GM03348 (cell line): Measurements from ENCODE around the gene RSBN1L.

ENCODE experiments used
- DNase-seq: peaks from one replicate; pipeline ENCODE4 v3.0.0; 2012; ENCODE audit warnings: low spot score

The RSBN1L gene

DNA sequence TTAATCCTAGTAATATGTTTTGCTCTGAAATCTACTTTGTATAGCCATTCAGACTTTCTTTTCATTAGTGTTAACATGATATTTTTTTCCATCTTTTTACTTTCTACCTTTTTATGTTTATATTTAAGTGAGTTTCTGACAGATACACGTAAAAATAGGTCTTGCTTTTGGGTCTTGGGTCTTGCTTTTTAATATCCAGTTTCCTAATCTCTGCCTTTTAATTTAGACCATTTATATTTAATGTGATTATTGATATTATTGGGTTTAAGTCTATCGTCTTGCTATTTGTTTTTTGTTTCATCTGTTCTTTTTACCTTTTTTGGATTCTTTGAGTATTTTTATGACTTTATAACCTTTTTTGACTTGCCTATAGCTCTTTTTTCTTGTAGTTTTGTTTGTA is 110.2 kb downstream of the RSBN1L start:
- no peak for DNase-seq

DNA sequence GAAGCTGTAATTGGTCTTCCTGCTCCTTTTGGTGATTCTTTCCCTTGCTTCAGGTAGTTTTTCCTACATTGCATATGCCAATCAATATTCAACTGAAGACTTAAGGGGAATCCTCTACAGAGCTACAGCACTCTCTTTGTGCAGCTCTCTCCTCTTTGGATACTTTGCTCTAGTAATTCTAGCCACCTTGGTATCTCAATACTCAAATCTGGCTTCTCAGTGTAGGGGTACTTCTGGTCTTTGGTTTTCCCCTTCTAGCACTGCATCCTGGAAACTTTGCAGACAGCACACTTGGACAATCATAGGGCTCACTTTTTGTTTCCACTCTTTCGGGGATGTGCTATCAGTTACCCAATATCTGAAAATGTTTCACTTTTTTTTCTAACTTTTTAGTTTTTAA is 112.3 kb downstream of the RSBN1L start:
- no peak for DNase-seq

DNA sequence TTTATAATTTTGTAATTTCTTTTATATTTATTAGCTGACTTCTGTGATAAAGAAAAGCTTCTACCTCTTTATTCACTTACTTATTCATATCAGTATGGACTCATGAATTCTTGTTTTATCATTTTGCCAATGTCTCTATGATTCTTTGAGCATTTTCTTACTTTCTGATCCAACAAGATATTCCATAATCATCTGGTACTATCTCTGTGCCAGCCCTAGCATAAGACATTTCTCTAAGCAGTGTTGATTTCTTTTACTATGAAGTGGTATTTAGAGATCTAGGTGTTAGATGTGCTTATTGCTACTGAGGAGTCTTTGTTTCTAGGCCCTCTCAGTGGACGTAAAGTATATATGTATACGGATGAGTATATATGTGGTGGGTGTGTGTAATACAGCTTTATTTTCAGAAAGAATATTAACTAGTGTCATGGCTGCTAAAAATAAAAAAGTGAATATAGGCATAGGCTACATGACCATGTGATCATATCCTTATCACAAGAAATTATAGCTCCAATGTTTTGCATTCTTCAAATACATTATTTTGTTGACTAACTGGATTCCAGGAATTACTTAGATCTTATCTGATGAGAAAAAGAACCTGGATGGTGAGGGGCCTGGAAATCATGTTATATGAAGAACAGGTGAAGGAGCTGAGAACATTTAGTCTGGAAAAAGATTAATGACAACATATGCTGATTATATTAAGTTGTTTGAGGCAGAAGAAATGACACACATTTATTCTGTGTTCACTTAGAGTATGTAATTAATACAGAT is 115.4 kb downstream of the RSBN1L start:
- no peak for DNase-seq

DNA sequence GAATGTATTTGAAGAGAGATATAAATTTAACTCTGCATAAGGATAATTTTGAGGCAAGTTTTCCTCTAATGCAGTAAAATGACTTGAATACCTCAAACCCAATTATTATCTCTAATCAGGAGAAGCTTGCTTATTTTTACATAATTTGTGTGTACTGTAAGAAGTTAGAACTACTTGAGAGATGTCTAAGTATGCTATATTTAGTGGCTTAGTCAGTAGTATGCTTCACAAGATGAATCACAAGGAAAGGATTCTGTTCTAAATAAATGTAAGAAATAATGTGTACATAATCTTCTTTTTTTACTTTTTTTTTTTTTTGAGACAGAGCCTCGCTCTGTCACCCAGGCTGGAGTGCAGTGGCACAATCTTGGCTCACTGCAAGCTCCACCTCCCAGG is 116.0 kb downstream of the RSBN1L start:
- peak; percentile 59 for DNase-seq

DNA sequence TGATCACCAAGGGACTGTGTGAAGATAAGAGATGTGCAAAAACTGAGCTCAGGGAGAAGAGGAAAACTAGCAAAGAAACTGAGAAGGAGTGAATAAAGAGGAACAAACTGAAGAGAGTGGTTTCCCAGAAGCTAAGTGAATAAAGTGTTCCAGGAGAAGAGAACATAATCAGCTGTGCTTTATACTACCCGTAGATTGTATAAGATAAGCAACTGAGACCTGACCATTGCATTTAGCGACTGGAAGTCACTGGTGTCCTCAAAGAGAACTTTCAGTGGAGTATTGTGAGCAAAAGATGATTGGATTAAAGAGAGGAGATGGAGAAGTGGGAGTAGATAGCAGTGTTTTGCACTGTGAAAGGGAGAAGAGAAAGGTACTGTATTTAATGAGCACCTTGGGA is 116.9 kb downstream of the RSBN1L start:
- DNase-seq = no peak

DNA sequence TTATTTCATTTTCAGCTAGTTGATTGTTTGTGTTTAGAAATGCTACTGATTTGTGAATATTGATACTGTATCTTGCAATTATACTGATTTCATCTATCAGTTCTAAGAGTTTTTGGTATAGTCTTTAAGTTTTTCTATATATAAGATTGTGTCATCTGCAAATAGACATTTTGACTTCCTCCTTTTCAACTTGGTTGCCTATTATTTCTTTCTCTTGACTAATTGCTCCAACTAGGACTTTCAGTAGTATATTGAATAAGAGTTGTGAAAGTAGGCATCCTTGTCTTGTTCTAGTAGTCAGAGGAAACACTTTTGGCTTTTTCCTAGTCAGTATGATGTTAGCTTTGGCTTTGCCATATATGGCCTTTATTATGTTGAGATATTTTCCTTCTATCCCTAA is 122.8 kb downstream of the RSBN1L start:
- no peak for DNase-seq

DNA sequence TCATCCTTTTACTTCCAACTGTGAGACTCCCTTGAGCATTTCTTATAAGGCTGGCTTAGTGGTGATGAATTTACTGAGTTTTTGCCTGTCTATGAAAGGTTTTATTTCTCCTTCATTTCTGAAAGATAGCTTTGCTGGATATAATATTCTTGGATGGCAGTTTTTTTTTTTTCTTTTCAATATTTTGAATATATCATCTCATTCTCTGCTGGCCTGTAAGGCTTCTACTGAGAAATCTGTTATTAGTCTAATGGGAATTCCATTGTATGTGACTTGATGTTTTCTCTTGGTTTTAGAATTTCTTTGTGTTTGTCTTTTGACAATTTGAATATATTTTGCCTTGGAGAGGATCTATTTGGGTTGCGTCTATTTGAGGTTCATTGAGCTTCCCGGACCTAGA is 124.7 kb downstream of the RSBN1L start:
- DNase-seq = no peak

DNA sequence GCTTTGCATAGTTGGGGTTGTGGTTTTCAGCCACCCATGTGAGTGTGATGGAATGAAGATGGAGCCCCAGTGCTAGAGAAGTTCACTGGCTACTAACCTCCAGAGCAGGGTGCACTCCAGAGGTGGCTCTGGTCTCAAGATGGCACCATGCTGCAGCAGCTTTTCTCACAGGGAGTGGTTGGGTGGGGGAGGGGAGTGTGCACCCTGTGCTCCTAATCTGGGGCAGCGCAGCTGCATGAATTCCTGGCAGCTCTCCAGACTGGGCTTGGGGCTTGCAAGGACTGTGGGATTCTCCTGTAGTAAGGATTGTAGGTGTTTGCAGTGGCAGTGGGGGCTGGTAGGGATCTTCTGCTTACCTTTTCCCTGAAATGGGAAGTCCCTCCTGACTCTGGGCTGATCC is 126.0 kb downstream of the RSBN1L start:
- DNase-seq = no peak

DNA sequence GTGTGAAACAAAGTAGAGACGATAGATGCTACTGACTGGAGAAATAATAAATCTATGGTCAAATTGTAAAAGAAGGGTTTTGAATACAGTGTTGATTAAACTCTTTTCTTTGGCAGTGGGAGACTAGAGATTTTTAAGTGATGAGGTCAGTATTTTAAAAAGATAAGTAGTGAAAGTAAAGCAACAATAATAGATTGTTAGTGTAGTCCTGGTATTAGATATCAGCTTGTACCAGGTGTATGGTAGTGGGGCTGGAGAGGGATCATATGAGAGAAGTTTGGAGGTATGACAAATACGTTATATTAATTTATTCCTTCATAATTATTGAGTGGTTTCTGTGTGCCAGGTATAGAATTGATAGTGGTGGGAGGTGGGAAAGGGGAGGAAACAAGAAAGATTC is 127.5 kb downstream of the RSBN1L start:
- DNase-seq = no peak

DNA sequence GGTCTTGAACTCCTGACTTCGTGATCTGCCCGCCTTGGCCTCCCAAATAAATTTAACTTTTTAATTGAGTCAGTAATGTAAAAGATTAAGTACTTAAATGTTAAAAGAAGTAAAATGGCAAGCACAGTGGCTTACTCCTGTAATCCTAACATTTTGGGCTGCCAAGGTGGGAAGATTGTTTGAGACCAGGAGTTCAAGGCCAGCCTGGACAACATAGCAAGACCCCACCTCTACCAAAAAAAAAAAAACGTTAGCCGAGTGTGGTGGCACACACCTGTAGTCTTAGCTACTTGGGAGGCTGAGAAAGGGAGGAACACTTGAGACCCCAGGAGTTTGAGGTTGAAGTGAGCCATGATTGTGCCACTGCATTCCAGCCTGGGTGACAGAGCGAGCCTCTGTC is 128.4 kb downstream of the RSBN1L start:
- DNase-seq = no peak

DNA sequence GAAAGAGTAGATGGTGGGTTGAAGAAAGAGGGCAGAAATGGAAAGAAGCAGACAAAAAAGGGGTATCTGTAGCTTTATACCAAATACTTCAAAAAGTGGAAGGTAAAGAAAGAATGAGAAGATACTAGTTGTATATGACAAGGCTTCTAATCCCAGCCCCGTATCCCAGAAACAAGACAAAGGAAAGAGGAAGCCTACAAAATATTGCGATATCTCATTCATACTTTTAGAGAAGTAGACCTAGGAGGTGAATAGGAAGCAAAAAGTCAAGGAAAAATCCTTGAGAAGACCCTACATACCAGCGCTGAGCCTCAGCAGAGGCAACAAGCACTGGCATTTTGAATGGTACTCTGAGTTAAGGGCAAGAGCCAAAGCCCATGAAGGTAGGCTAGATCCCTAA is 128.9 kb downstream of the RSBN1L start:
- DNase-seq = no peak

DNA sequence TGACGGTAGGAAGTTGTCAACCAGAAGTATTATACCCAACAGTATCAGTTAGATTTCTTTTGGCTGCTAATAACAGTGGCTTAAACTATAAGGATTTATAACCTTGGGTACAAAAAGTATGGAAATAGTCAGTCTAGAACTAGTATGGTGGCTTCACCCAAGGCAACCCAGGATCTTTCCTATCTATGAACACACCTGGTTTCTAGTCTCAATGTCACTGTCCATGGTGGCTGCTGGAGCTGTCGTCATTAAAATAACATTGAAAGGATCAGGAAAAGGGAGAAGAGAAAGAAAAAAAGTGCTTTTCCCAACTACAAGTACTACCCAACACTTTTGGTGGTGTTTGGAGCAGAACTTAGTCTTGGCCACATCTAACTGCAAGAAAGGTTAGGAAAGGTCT is 130.0 kb downstream of the RSBN1L start:
- DNase-seq = no peak

DNA sequence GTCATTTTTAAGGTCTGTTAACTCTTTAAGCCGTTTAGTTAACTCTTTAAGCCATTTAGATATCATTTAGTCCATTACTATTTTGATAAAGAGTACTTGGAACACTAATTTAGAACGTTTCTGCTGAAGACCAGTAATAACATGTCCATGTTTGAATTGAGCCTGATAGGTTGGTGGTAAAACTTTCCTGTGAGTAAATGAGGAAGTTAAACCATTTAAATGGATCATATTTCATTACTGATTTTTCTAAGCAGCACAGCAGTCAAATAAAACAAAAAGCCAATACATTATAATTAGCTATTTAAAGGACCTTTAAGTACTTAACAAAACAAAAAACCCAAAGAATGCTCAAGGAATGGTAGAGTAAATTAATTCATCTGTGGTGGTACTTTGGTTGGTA is 131.7 kb downstream of the RSBN1L start:
- DNase-seq = no peak

DNA sequence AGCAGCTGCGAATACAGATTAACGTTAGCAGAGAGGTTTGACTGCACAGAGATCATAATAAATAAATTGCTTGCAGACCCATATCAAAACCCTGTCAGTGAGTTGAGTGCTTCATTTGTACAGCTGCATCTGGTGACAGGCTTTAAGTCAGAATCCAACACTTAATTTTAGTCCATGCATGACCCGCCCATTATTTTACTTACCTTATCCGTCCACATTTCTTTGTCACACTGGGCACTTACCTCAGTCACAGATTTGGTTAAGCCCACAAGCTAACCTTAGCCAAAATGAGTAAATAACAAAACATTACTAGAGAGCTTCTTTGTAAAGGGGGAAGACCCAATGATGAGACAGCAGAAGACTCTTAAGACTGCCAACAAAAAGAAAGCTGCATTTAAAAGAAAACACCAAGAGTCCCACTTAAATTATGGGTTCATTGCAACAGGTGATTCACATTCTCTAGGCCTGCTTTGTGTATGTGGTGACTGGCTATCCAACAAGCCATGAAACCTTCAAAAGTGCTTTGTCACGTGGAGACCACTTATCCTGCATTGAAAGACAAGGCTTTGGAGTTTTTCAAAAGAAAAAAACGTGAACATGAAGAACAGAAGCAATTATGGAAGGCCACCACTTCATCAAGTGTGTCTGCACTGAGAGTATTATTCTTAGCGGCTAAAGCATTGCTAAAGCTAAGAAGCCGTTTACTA is 134.5 kb downstream of the RSBN1L start:
- DNase-seq = no peak

DNA sequence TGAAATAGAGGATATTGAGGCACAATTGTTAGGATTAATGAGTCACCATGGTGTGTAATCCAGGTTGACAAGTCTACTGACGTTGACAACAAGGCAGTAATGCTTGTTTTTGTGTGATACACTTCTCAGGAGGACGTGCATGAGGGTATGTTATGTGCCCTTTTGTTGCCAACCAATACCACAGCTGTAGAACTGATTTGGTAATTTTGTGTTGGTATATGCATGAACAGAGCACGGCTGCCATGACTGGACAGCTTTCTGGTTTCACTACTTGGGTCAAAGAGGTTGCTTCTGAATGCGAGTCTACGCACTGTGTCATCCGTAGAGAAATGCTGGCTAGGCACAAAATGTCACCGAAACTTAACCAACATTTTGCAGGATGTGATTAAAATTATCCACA is 135.2 kb downstream of the RSBN1L start:
- DNase-seq = no peak

DNA sequence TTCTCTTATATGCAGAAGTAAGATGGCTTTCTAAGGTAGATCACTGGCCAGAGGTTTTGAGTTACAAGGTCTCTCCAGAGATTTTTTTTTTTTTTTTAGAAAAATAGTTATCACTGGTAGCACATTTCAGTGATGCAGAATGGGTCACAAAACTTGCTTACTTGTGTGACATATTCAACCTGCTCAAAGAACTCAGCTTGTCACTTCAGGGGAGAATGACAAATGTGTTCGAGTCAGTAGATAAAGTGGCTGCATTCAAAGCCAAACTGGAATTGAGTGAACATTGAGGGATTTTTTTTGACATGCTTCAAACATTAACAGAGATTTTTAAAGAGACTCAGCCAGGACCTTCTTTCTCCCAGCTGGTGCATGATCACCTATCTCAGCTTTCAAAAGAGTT is 135.7 kb downstream of the RSBN1L start:
- DNase-seq = no peak
